GM23338 (cell line): Measurements from ENCODE around the gene MYBL2. TPM values are rescaled to one million over a fixed set of nuclear protein-coding genes. Genes with fewer than 3 reads are reported as not detected.

Experiments used
- ATAC-seq: fragments of 200-7000 bp; cut with Tn5 transposase; 3 replicates; pipeline ENCODE4 v1.9.1; 2020
- DNase-seq: peaks from one replicate; pipeline ENCODE4 v3.0.0-alpha.2; 2015; ENCODE audit warnings: low spot score
- H2AFZ ChIP-seq: fragments of 200-600 bp; sonication (generic); 2 replicates; pipeline ENCODE4 v1.8.0; 2016; ENCODE audit warnings: antibody characterized with exemption, mild to moderate bottlenecking, moderate library complexity
- H3F3A ChIP-seq: fragments of 200-600 bp; sonication (generic); replicated peaks from 2 replicates; pipeline ENCODE4 v1.8.0; 2017; ENCODE audit warnings: antibody characterized with exemption, mixed run types, low read depth
- H3K27ac ChIP-seq: fragments of 200-600 bp; sonication (generic); 2 replicates; pipeline ENCODE4 v1.6.1; 2016; ENCODE audit warnings: low read depth
- H3K27me3 ChIP-seq: fragments of 200-600 bp; sonication (generic); 2 replicates; pipeline ENCODE4 v1.8.0; 2016; ENCODE audit warnings: mild to moderate bottlenecking, mixed run types, moderate library complexity; ENCODE audit not compliant: insufficient read depth
- H3K36me3 ChIP-seq: fragments of 200-600 bp; sonication (generic); 2 replicates; pipeline ENCODE4 v1.8.0; 2016; ENCODE audit warnings: mild to moderate bottlenecking; ENCODE audit not compliant: insufficient read depth
- H3K4me1 ChIP-seq: fragments of 200-600 bp; sonication (generic); 2 replicates; pipeline ENCODE4 v1.8.0; 2016; ENCODE audit warnings: mild to moderate bottlenecking, moderate library complexity; ENCODE audit not compliant: insufficient read depth
- H3K4me2 ChIP-seq: fragments of 200-600 bp; sonication (generic); 2 replicates; pipeline ENCODE4 v1.7.1; 2017; ENCODE audit warnings: mixed run types
- H3K4me3 ChIP-seq: fragments of 200-600 bp; sonication (generic); 2 replicates; pipeline ENCODE4 v1.6.1; 2016; ENCODE audit warnings: mixed run types
- H3K79me2 ChIP-seq: fragments of 200-600 bp; sonication (generic); replicated peaks from 2 replicates; pipeline ENCODE4 v1.8.0; 2017; ENCODE audit warnings: mild to moderate bottlenecking; ENCODE audit not compliant: insufficient read depth
- H3K9me2 ChIP-seq: fragments of 200-600 bp; sonication (generic); 2 replicates; pipeline ENCODE4 v1.8.0; 2017; ENCODE audit not compliant: insufficient read depth
- H4K20me1 ChIP-seq: fragments of 200-600 bp; sonication (generic); replicated peaks from 2 replicates; pipeline ENCODE4 v1.8.0; 2017; ENCODE audit warnings: mild to moderate bottlenecking; ENCODE audit not compliant: insufficient read depth
- H3K27ac Mint-ChIP-seq: 2 replicates; pipeline ENCODE4 v1.8.0; 2020; ENCODE audit warnings: inconsistent platforms, mild to moderate bottlenecking, moderate library complexity, mixed read lengths
- H3K27me3 Mint-ChIP-seq: 3 replicates; pipeline ENCODE4 v1.8.0; 2022; ENCODE audit warnings: low read depth, mild to moderate bottlenecking, moderate library complexity, mixed read lengths, inconsistent platforms; ENCODE audit not compliant: insufficient read depth, poor library complexity
- H3K36me3 Mint-ChIP-seq: 3 replicates; pipeline ENCODE4 v1.8.0; 2021; ENCODE audit warnings: low read depth, mild to moderate bottlenecking, inconsistent platforms, moderate library complexity, mixed read lengths
- H3K4me1 Mint-ChIP-seq: 3 replicates; pipeline ENCODE4 v1.8.0; 2020; ENCODE audit warnings: mild to moderate bottlenecking, inconsistent platforms, mixed read lengths
- H3K4me3 Mint-ChIP-seq: 3 replicates; pipeline ENCODE4 v1.8.0; 2021; ENCODE audit warnings: moderate library complexity, mild to moderate bottlenecking, inconsistent platforms, mixed read lengths
- H3K9me3 Mint-ChIP-seq: 3 replicates; pipeline ENCODE4 v1.8.0; 2020; ENCODE audit warnings: moderate library complexity, mild to moderate bottlenecking, inconsistent platforms, mixed read lengths
- CREB1 ChIP-seq: fragments of 250-450 bp; sonication (Bioruptor Pico); IDR thresholded peaks from 2 replicates; pipeline ENCODE4 v1.5.0; 2020; ENCODE audit warnings: low read depth, mild to moderate bottlenecking, moderate library complexity
- EZH2 ChIP-seq: fragments of 200-600 bp; sonication (generic); IDR thresholded peaks from one replicate; pipeline ENCODE4 v1.8.0; 2017; ENCODE audit warnings: antibody characterized with exemption, mild to moderate bottlenecking, low read depth; ENCODE audit not compliant: unreplicated experiment
- NANOG ChIP-seq: IDR thresholded peaks from 2 replicates; pipeline ENCODE4 v1.6.1; 2016; ENCODE audit warnings: antibody characterized with exemption, borderline replicate concordance
- ZNF114 ChIP-seq: fragments of 250-450 bp; sonication (Bioruptor Pico); IDR thresholded peaks from 2 replicates; pipeline ENCODE4 v1.5.0; 2020; ENCODE audit warnings: mild to moderate bottlenecking, moderate library complexity
- polyA plus RNA-seq: library from polyadenylated mRNA; unstranded; fragments of >200 nt; fragmentation: Nextera tagmentation; extraction: Ambion mirVana; gene quantifications from 2 replicates; pipeline ENCODE4 v1.2.1, GENCODE V29; 2016
- total RNA-seq: library from RNA; depleted of rRNA; stranded (reverse); fragments of >200 nt; shearing (Covaris generic); gene quantifications from 2 replicates; pipeline ENCODE4 v1.2.3, GENCODE V29; 2014
- TF ChIP-seq, protein P1 (sequence below), 2 experiments: fragments of 200-600 bp in 1 of 2; sonication (generic) in 1 of 2; conservative IDR thresholded peaks; 2 replicates each; pipeline versions ENCODE4 v1.5.1 to v1.6.1; 2016 to 2017; ENCODE audit warnings: antibody characterized with exemption in 2 of 2, low read depth in 2 of 2, mild to moderate bottlenecking in 2 of 2, moderate library complexity in 1 of 2
- TF ChIP-seq, protein P2 (sequence below): fragments of 250-450 bp; sonication (Bioruptor Pico); IDR thresholded peaks from 2 replicates; pipeline ENCODE4 v1.5.0; 2020; ENCODE audit warnings: mild to moderate bottlenecking, moderate library complexity
- TF ChIP-seq, protein P3 (sequence below): IDR thresholded peaks from 2 replicates; pipeline ENCODE4 v1.6.1; 2016; ENCODE audit warnings: antibody characterized with exemption

MYBL2 gene
- total and polyA plus RNA-seq, 2 experiments from 2014 or later, result 72.3 to 131 TPM

DNA sequence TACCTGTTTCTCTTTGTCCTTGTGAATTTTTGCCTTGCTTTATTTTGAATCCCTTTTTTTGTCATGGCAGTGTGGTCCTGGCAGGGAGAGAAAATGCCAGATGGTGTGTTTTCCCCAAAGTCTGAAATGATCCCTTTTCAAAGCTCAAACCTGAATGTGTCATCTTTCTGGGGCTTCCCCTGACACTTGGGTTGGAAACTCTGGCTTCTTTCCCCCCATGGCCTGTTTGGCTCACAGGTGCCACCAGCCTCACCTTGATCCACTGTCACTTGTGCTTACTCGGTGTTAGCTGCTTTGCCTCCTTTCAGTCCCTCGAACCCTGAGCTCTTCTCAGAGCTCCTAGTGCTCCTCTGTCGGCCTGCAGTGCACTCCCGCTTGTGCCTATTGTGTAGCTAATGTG lies 22.3 kb downstream of the MYBL2 start:
- ATAC-seq (peak; percentile 42), DNase-seq (no peak)
- H3K4me3 Mint-ChIP-seq, result no peak overlapping the region
- Histone ChIP-seq H3K9me2 (no peaks in the 10 kb centered on the region), H3F3A (no peaks in the 10 kb centered on the region), H4K20me1 (peaks cover 11% of the 10 kb centered on the region), H3K4me3 (no peak overlapping the region), H3K79me2 (no peaks in the 10 kb centered on the region), H3K36me3 (peaks cover 21% of the 10 kb centered on the region), H3K27me3 (no peaks in the 10 kb centered on the region), H3K4me1 (no peaks in the 10 kb centered on the region), H3K27ac (no peak overlapping the region), H3K4me2 (no peak overlapping the region), H2AFZ (no peak overlapping the region)
- no peaks in the 10 kb centered on the region for H3K4me1 Mint-ChIP-seq
- H3K27me3 Mint-ChIP-seq, result peaks cover 1% of the 10 kb centered on the region
- TF ChIP-seq, protein P1, sequence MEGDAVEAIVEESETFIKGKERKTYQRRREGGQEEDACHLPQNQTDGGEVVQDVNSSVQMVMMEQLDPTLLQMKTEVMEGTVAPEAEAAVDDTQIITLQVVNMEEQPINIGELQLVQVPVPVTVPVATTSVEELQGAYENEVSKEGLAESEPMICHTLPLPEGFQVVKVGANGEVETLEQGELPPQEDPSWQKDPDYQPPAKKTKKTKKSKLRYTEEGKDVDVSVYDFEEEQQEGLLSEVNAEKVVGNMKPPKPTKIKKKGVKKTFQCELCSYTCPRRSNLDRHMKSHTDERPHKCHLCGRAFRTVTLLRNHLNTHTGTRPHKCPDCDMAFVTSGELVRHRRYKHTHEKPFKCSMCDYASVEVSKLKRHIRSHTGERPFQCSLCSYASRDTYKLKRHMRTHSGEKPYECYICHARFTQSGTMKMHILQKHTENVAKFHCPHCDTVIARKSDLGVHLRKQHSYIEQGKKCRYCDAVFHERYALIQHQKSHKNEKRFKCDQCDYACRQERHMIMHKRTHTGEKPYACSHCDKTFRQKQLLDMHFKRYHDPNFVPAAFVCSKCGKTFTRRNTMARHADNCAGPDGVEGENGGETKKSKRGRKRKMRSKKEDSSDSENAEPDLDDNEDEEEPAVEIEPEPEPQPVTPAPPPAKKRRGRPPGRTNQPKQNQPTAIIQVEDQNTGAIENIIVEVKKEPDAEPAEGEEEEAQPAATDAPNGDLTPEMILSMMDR (conservative IDR thresholded peaks at IDR 0.05; ENCODE audit: low read depth in 2 of 2), result no peak
- TF ChIP-seq, protein P2, sequence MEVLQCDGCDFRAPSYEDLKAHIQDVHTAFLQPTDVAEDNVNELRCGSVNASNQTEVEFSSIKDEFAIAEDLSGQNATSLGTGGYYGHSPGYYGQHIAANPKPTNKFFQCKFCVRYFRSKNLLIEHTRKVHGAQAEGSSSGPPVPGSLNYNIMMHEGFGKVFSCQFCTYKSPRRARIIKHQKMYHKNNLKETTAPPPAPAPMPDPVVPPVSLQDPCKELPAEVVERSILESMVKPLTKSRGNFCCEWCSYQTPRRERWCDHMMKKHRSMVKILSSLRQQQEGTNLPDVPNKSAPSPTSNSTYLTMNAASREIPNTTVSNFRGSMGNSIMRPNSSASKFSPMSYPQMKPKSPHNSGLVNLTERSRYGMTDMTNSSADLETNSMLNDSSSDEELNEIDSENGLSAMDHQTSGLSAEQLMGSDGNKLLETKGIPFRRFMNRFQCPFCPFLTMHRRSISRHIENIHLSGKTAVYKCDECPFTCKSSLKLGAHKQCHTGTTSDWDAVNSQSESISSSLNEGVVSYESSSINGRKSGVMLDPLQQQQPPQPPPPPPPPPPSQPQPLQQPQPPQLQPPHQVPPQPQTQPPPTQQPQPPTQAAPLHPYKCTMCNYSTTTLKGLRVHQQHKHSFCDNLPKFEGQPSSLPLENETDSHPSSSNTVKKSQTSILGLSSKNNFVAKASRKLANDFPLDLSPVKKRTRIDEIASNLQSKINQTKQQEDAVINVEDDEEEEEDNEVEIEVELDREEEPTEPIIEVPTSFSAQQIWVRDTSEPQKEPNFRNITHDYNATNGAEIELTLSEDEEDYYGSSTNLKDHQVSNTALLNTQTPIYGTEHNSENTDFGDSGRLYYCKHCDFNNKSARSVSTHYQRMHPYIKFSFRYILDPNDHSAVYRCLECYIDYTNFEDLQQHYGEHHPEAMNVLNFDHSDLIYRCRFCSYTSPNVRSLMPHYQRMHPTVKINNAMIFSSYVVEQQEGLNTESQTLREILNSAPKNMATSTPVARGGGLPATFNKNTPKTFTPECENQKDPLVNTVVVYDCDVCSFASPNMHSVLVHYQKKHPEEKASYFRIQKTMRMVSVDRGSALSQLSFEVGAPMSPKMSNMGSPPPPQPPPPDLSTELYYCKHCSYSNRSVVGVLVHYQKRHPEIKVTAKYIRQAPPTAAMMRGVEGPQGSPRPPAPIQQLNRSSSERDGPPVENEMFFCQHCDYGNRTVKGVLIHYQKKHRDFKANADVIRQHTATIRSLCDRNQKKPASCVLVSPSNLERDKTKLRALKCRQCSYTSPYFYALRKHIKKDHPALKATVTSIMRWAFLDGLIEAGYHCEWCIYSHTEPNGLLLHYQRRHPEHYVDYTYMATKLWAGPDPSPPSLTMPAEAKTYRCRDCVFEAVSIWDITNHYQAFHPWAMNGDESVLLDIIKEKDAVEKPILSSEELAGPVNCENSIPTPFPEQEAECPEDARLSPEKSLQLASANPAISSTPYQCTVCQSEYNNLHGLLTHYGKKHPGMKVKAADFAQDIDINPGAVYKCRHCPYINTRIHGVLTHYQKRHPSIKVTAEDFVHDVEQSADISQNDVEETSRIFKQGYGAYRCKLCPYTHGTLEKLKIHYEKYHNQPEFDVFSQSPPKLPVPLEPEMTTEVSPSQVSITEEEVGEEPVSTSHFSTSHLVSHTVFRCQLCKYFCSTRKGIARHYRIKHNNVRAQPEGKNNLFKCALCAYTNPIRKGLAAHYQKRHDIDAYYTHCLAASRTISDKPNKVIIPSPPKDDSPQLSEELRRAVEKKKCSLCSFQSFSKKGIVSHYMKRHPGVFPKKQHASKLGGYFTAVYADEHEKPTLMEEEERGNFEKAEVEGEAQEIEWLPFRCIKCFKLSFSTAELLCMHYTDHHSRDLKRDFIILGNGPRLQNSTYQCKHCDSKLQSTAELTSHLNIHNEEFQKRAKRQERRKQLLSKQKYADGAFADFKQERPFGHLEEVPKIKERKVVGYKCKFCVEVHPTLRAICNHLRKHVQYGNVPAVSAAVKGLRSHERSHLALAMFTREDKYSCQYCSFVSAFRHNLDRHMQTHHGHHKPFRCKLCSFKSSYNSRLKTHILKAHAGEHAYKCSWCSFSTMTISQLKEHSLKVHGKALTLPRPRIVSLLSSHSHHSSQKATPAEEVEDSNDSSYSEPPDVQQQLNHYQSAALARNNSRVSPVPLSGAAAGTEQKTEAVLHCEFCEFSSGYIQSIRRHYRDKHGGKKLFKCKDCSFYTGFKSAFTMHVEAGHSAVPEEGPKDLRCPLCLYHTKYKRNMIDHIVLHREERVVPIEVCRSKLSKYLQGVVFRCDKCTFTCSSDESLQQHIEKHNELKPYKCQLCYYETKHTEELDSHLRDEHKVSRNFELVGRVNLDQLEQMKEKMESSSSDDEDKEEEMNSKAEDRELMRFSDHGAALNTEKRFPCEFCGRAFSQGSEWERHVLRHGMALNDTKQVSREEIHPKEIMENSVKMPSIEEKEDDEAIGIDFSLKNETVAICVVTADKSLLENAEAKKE (CRISPR knock-in tag), result no peak
- no peak for TF ChIP-seq EZH2
- TF ChIP-seq NANOG, result no peak
- no peak for TF ChIP-seq ZNF114 (CRISPR knock-in tag)
- no peak for TF ChIP-seq CREB1
- TF ChIP-seq, protein P3, sequence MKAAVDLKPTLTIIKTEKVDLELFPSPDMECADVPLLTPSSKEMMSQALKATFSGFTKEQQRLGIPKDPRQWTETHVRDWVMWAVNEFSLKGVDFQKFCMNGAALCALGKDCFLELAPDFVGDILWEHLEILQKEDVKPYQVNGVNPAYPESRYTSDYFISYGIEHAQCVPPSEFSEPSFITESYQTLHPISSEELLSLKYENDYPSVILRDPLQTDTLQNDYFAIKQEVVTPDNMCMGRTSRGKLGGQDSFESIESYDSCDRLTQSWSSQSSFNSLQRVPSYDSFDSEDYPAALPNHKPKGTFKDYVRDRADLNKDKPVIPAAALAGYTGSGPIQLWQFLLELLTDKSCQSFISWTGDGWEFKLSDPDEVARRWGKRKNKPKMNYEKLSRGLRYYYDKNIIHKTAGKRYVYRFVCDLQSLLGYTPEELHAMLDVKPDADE, result no peak
- no peak overlapping the region; the same call in 1 of the 2 replicates for H3K27ac Mint-ChIP-seq
- peaks cover 44% of the 10 kb centered on the region for H3K36me3 Mint-ChIP-seq
- no peaks in the 10 kb centered on the region for H3K9me3 Mint-ChIP-seq
